B cell (primary cell): ENCODE data around the gene PRKCB. TPM values are rescaled to one million over a fixed set of nuclear protein-coding genes. Genes with fewer than 3 reads are reported as not detected.

Source experiments
- ATAC-seq: fragments of 200-7000 bp; cut with Tn5 transposase; one replicate; pipeline ENCODE4 v1.10.0; 2021; ENCODE audit warnings: low read depth, mild to moderate bottlenecking, moderate number of reproducible peaks, moderate library complexity
- CTCF ChIA-PET: fragments of 350-600 bp; sonication (Branson Sonifier 250); formaldehyde crosslinking; loops from one replicate; lab custom pipeline; 2021; ENCODE audit warnings: antibody characterized with exemption, inconsistent platforms; lab: Charles Lee
- POLR2A ChIA-PET: fragments of 350-600 bp; sonication (Branson Sonifier 250); formaldehyde crosslinking; loops from one replicate; lab custom pipeline; 2021; ENCODE audit warnings: antibody characterized with exemption; lab: Charles Lee
- DNase-seq: peaks from one replicate; pipeline ENCODE4 v3.0.0; 2013
- H2AFZ ChIP-seq: 2 replicates; pipeline ENCODE4 v1.6.1; 2012; ENCODE audit warnings: mild to moderate bottlenecking, low read depth, low read length; ENCODE audit not compliant: insufficient read depth, poor library complexity, severe bottlenecking
- H3K27ac ChIP-seq, 2 donors: 1 replicate in 1 of 2; 2 replicates in 1 of 2; pipeline ENCODE4 v1.5.1; 2012 to 2013; ENCODE audit warnings: low read length in 2 of 2, mild to moderate bottlenecking in 2 of 2, moderate library complexity in 1 of 2
- H3K27me3 ChIP-seq, 4 experiments: fragments of 200-600 bp in 1 of 4; sonication (generic) in 1 of 4; replicated peaks in 1 of 4; 1 replicate in 2 of 4; 2 replicates in 2 of 4; pipeline versions ENCODE4 v1.6.1 to v1.7.0; 2013 to 2016; ENCODE audit warnings: low read length in 3 of 4, mild to moderate bottlenecking in 2 of 4, mixed read lengths in 1 of 4, moderate library complexity in 1 of 4; ENCODE audit not compliant: insufficient read depth in 4 of 4, control insufficient read depth in 3 of 4; ENCODE audit errors: control extremely low read depth in 1 of 4
- H3K36me3 ChIP-seq, 2 experiments: replicated peaks in 1 of 2; 1 replicate in 1 of 2; 2 replicates in 1 of 2; pipeline versions ENCODE4 v1.6.1 to v1.7.1; 2013; ENCODE audit warnings: low read length in 1 of 2; ENCODE audit not compliant: insufficient read depth in 2 of 2, control insufficient read depth in 1 of 2; ENCODE audit errors: control extremely low read depth in 1 of 2, extremely low read depth in 1 of 2
- H3K4me1 ChIP-seq, 2 donors: fragments of 200-600 bp in 1 of 2; sonication (generic) in 1 of 2; 1 replicate in 1 of 2; 2 replicates in 1 of 2; pipeline versions ENCODE4 v1.5.1 to v1.6.1; 2013 to 2017; ENCODE audit warnings: low read length in 2 of 2; ENCODE audit not compliant: control insufficient read depth in 2 of 2, insufficient read depth in 2 of 2
- H3K4me2 ChIP-seq: replicated peaks from 2 replicates; pipeline ENCODE3; 2012; ENCODE audit warnings: mild to moderate bottlenecking, low read depth, low read length; ENCODE audit not compliant: poor library complexity, severe bottlenecking
- H3K4me3 ChIP-seq, 5 experiments: fragments of 200-600 bp in 1 of 5; sonication (generic) in 1 of 5; 1 replicate in 3 of 5; 2 replicates in 2 of 5; pipeline versions ENCODE4 v1.5.1 to v1.7.0; 2011 to 2016; ENCODE audit warnings: low read length in 4 of 5, mild to moderate bottlenecking in 4 of 5, low read depth in 2 of 5, control low read depth in 1 of 5, moderate library complexity in 1 of 5; ENCODE audit not compliant: insufficient read depth in 1 of 5; ENCODE audit errors: control extremely low read depth in 1 of 5, extremely low read depth in 1 of 5
- H3K79me2 ChIP-seq: fragments of 200-600 bp; sonication (generic); one replicate; pipeline ENCODE4 v1.6.0; 2016; ENCODE audit warnings: low read length; ENCODE audit not compliant: control insufficient read depth, insufficient read depth
- H3K9ac ChIP-seq: fragments of 200-600 bp; sonication (generic); 2 replicates; pipeline ENCODE4 v1.6.1; 2017; ENCODE audit warnings: mild to moderate bottlenecking, low read length, moderate library complexity
- H3K9me3 ChIP-seq, 3 donors: one replicate each; pipeline versions ENCODE4 v1.6.1 to v1.7.1; 2013; ENCODE audit warnings: low read length in 2 of 3; ENCODE audit not compliant: control insufficient read depth in 2 of 3, insufficient read depth in 1 of 3; ENCODE audit errors: control extremely low read depth in 1 of 3
- H4K20me1 ChIP-seq: 2 replicates; pipeline ENCODE4 v1.6.0; 2012; ENCODE audit warnings: mild to moderate bottlenecking, low read length; ENCODE audit not compliant: insufficient read depth, control insufficient read depth, poor library complexity, severe bottlenecking
- H3K27ac Mint-ChIP-seq: one replicate; pipeline ENCODE4 v1.8.0; 2021; ENCODE audit warnings: mixed read lengths
- H3K27me3 Mint-ChIP-seq: one replicate; pipeline ENCODE4 v1.8.0; 2021; ENCODE audit warnings: mixed read lengths
- H3K4me1 Mint-ChIP-seq: one replicate; pipeline ENCODE4 v1.8.0; 2021; ENCODE audit warnings: mixed read lengths
- H3K4me3 Mint-ChIP-seq: one replicate; pipeline ENCODE4 v1.8.0; 2021; ENCODE audit warnings: mixed read lengths
- H3K9me3 Mint-ChIP-seq: one replicate; pipeline ENCODE4 v1.8.0; 2022; ENCODE audit warnings: mixed read lengths; ENCODE audit not compliant: insufficient read depth
- EZH2 ChIP-seq: IDR thresholded peaks from 2 replicates; pipeline ENCODE4 v1.6.1; 2012; ENCODE audit warnings: borderline replicate concordance, low read depth, mild to moderate bottlenecking, moderate library complexity, low read length; ENCODE audit not compliant: insufficient read depth, poor library complexity, severe bottlenecking
- WGBS: methylation state at CpG from one replicate; pipeline ENCODE4 v1.1.5; 2013; ENCODE audit warnings: missing lambda C conversion rate; ENCODE audit not compliant: insufficient coverage; 5-methylcytosine and 5-hydroxymethylcytosine counted together
- intact Hi-C: fragments of 100-400 bp; cut with micrococcal nuclease; formaldehyde crosslinking; loops from one replicate; pipeline ENCODE4 v1.10.0; 2022
- polyA plus RNA-seq: library from polyadenylated mRNA; depleted of rRNA; stranded (reverse); fragments of >200 nt; gene quantifications from 2 replicates; pipeline ENCODE4 v1.2.3, GENCODE V29; 2012
- total RNA-seq, 2 donors: library from RNA; stranded (reverse); fragments of 120-200 nt in 1 of 2; gene quantifications; 1 replicate in 1 of 2; 2 replicates in 1 of 2; pipeline versions ENCODE4 v1.2.3 to v1.2.4, GENCODE V29; 2013 to 2022
- TF ChIP-seq, protein P1 (sequence below): fragments of 200-600 bp; IDR thresholded peaks from one replicate; pipeline ENCODE4 v1.8.0; 2022; ENCODE audit warnings: antibody characterized with exemption, mild to moderate bottlenecking

The PRKCB gene
- total and polyA plus RNA-seq, 2 donors (not counting 1 experiment from before 2014, with no cell fraction given) = 106 to 373 TPM

DNA sequence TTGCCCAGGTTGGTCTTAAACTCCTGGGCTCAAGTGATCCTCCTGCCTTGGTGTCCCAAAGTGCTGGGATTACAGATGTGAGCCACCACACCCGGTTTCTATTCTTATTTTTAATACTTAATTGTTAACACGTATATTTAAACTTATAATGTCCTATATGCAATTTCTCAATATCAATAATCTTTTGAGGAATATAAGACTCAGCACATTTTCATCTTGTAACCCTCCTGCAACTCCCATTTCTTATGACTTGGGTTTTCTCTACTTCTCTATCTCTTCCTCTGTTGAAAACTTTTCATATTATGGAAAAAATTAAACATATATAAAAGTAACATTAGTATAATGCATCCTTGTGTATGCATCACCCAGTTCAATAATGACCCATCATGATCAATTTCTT, 150.7 kb downstream of the PRKCB start:
- Histone ChIP-seq H3K36me3 (peaks cover 10 to 41% of the 10 kb centered on the region in 2 experiments), H3K4me2 (peak overlapping the region; percentile 36), H3K9ac (no peak overlapping the region), H4K20me1 (peaks cover 66% of the 10 kb centered on the region), H3K79me2 (peaks cover 85% of the 10 kb centered on the region), H3K27me3 (no peaks in the 10 kb centered on the region), H3K4me3 (no peak overlapping the region), H3K4me1 (peaks cover 18 to 20% of the 10 kb centered on the region in 2 donors), H3K9me3 (no peaks in the 10 kb centered on the region), H3K27ac (peak overlapping the region in 1 of 2 donors; percentile 65), H2AFZ (no peak overlapping the region)
- H3K4me3 Mint-ChIP-seq = no peak overlapping the region
- TF ChIP-seq EZH2 = no peak
- TF ChIP-seq, protein P1, sequence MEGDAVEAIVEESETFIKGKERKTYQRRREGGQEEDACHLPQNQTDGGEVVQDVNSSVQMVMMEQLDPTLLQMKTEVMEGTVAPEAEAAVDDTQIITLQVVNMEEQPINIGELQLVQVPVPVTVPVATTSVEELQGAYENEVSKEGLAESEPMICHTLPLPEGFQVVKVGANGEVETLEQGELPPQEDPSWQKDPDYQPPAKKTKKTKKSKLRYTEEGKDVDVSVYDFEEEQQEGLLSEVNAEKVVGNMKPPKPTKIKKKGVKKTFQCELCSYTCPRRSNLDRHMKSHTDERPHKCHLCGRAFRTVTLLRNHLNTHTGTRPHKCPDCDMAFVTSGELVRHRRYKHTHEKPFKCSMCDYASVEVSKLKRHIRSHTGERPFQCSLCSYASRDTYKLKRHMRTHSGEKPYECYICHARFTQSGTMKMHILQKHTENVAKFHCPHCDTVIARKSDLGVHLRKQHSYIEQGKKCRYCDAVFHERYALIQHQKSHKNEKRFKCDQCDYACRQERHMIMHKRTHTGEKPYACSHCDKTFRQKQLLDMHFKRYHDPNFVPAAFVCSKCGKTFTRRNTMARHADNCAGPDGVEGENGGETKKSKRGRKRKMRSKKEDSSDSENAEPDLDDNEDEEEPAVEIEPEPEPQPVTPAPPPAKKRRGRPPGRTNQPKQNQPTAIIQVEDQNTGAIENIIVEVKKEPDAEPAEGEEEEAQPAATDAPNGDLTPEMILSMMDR = no peak
- POLR2A ChIA-PET = no interaction called here
- no peak overlapping the region for H3K27ac Mint-ChIP-seq
- no peaks in the 10 kb centered on the region for H3K27me3 Mint-ChIP-seq
- CTCF ChIA-PET = no interaction called here
- intact Hi-C loops = loop anchor here (2.0 to 5.0 kb wide), 3 partner anchors 16 to 34 kb away; no protein-coding TSS in a partner anchor
- H3K9me3 Mint-ChIP-seq = peaks cover 2% of the 10 kb centered on the region
- ATAC-seq = no peak
- H3K4me1 Mint-ChIP-seq = peaks cover 58% of the 10 kb centered on the region
- WGBS = no CpG with 5 or more reads among the region's 2 CpGs
- no peak for DNase-seq

DNA sequence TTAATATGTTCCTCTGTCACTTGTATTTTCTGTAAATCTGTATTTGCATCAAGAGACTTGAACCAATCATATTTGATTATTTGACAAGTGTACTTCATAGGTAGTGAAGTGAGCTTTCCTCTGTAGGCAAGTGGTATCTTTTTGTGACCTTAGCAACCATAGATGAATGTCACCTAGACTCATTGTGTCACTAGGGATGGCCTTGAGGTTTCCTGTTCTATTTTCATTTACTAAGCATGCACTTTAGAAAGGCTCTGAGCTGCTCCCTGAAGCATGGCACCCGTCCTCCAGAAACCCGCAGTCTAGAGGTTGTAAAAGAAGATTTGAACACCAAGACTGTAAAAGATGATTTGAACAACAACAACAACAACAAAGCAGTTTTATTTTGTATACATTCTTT, 151.7 kb downstream of the PRKCB start:
- H3K4me3 Mint-ChIP-seq = peak overlapping the region; percentile 56
- H3K27ac Mint-ChIP-seq = peak overlapping the region; percentile 64

More for the DNA sequence above, 151.7 kb downstream of the PRKCB start:
- POLR2A ChIA-PET = no interaction called here
- Histone ChIP-seq H3K4me2 (peak overlapping the region; percentile 36), H3K9ac (no peak overlapping the region), H3K27ac (peak overlapping the region; percentile 3 to 65), H3K4me1 (peaks cover 18 to 20% of the 10 kb centered on the region in 2 donors), H3K79me2 (peaks cover 91% of the 10 kb centered on the region), H3K4me3 (no peak overlapping the region), H3K9me3 (no peaks in the 10 kb centered on the region), H4K20me1 (peaks cover 68% of the 10 kb centered on the region), H3K36me3 (peaks cover 10 to 51% of the 10 kb centered on the region in 2 experiments), H2AFZ (no peak overlapping the region), H3K27me3 (no peaks in the 10 kb centered on the region)
- no peak for TF ChIP-seq EZH2
- intact Hi-C loops = loop anchor here (2.0 to 5.0 kb wide), 3 partner anchors 15 to 35 kb away; no protein-coding TSS in a partner anchor
- DNase-seq (peak; percentile 71), ATAC-seq (peak; percentile 97)
- CTCF ChIA-PET = interaction anchor here (0.7 to 1.8 kb wide), 2 partner anchors 22 to 44 kb away, joined by 3 to 9 read pairs; no protein-coding TSS in a partner anchor
- peaks cover 60% of the 10 kb centered on the region for H3K4me1 Mint-ChIP-seq
- no peaks in the 10 kb centered on the region for H3K27me3 Mint-ChIP-seq
- WGBS = no CpG with 5 or more reads among the region's 2 CpGs
- peaks cover 2% of the 10 kb centered on the region for H3K9me3 Mint-ChIP-seq
